Measurements from ENCODE around the gene INPPL1. TPM values are rescaled to one million over a fixed set of nuclear protein-coding genes. Genes with fewer than 3 reads are reported as not detected.
"Not testable (repeated sequence)": the region's sequence is repeated elsewhere in the genome, so short reads cannot be mapped to it uniquely, and the experiment has no call there.

Gene INPPL1
- total and polyA plus RNA-seq, 10 of the 15 experiments (the other 5 are each of a cell fraction or from before 2014, with no cell fraction given): 0.47 to 116 (median 43.4) TPM

DNA sequence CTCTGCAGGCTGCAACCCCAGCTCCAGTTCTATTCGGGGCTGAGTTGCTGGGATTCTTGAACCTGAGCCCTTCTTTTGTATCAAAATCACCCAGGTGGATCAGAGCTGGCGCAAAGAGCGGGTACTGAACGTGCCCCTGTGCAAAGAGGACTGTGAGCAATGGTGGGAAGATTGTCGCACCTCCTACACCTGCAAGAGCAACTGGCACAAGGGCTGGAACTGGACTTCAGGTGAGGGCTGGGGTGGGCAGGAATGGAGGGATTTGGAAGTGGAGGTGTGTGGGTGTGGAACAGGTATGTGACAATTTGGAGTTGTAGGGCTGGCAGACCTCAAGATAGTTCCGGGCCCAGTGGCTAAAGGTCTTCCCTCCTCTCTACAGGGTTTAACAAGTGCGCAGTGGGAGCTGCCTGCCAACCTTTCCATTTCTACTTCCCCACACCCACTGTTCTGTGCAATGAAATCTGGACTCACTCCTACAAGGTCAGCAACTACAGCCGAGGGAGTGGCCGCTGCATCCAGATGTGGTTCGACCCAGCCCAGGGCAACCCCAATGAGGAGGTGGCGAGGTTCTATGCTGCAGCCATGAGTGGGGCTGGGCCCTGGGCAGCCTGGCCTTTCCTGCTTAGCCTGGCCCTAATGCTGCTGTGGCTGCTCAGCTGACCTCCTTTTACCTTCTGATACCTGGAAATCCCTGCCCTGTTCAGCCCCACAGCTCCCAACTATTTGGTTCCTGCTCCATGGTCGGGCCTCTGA is 28.9 kb upstream of the INPPL1 start:
- no peak overlapping the region for H3K9ac ChIP-seq (ENCODE audit: control insufficient read depth, insufficient read depth, low read length)
- no peak for DNase-seq (ENCODE audit: low read depth, low spot score)
- TF ChIP-seq ETV6 (conservative IDR thresholded peaks at IDR 0.05 in 1 of 2, IDR thresholded peaks at IDR 0.05 in 1 of 2; ENCODE audit: borderline replicate concordance in 1 of 2, low read depth in 1 of 2) (no peak), EZH2 (IDR thresholded peaks at IDR 0.05; ENCODE audit: borderline replicate concordance, control insufficient read depth, low read depth, low read length) (no peak), FOS (IDR thresholded peaks at IDR 0.05; ENCODE audit: borderline replicate concordance, extremely low read depth, insufficient read length) (no peak), NFYB (IDR thresholded peaks at IDR 0.05; ENCODE audit: insufficient read depth, low read depth, low read length) (no peak), MYB (IDR thresholded peaks at IDR 0.05; ENCODE audit: borderline replicate concordance, low read depth, low read length) (no peak), KAT2A (conservative IDR thresholded peaks at IDR 0.05; ENCODE audit: control insufficient read depth, low read depth, low read length) (no peak), SRF (IDR thresholded peaks at IDR 0.05; ENCODE audit: low read depth in 2 of 2, low read length in 2 of 2) (no peak), KDM1A (IDR thresholded peaks at IDR 0.05; ENCODE audit: borderline replicate concordance) (no peak), EED (IDR thresholded peaks at IDR 0.05; ENCODE audit: low read depth) (no peak), USF1 (IDR thresholded peaks at IDR 0.05; ENCODE audit: borderline replicate concordance, extremely low read length, insufficient read depth, low read depth, low read length) (no peak), JUNB (IDR thresholded peaks at IDR 0.05) (no peak), CREM (IDR thresholded peaks at IDR 0.05; ENCODE audit: low read depth) (no peak)
- TF ChIP-seq, protein P1, sequence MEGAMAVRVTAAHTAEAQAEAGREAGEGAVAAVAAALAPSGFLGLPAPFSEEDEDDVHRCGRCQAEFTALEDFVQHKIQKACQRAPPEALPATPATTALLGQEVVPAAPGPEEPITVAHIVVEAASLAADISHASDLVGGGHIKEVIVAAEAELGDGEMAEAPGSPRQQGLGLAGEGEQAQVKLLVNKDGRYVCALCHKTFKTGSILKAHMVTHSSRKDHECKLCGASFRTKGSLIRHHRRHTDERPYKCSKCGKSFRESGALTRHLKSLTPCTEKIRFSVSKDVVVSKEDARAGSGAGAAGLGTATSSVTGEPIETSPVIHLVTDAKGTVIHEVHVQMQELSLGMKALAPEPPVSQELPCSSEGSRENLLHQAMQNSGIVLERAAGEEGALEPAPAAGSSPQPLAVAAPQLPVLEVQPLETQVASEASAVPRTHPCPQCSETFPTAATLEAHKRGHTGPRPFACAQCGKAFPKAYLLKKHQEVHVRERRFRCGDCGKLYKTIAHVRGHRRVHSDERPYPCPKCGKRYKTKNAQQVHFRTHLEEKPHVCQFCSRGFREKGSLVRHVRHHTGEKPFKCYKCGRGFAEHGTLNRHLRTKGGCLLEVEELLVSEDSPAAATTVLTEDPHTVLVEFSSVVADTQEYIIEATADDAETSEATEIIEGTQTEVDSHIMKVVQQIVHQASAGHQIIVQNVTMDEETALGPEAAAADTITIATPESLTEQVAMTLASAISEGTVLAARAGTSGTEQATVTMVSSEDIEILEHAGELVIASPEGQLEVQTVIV (IDR thresholded peaks at IDR 0.05; ENCODE audit: borderline replicate concordance, partially characterized antibody): no peak
- in situ Hi-C loops (cut with MboI): no loop called here
- no peaks in the 10 kb centered on the region for H3K9me3 ChIP-seq (replicated peaks; ENCODE audit: control insufficient read depth, insufficient read depth, low read length)
- ChIA-PET SMC1A (ENCODE audit: uncharacterized antibody, unreplicated experiment) (interaction anchor here (0.6 kb wide), 1 partner anchor 15 kb away, joined by 3 read pairs; no protein-coding TSS in a partner anchor), CTCF (interaction anchor here (0.5 to 0.9 kb wide), 5 partner anchors 15 to 51 kb away, joined by 3 to 4 read pairs (median 4); no protein-coding TSS in a partner anchor), POLR2A (interaction anchor here (0.6 kb wide), 1 partner anchor 37 kb away, joined by 6 read pairs; no protein-coding TSS in a partner anchor), RAD21 (ENCODE audit: unreplicated experiment) (no interaction called here)
- H3K79me2 ChIP-seq (ENCODE audit: control insufficient read depth, insufficient read depth, low read length): no peaks in the 10 kb centered on the region
- H3K27me3 ChIP-seq (replicated peaks in 1 of 2; ENCODE audit: control insufficient read depth in 2 of 2, insufficient read depth in 2 of 2, low read length in 1 of 2): no peaks in the 10 kb centered on the region
- no TSS peak for BruUV-seq (replicated peaks)
- no peak overlapping the region for H3K4me2 ChIP-seq (ENCODE audit: control insufficient read depth, insufficient read depth)
- no peak overlapping the region for H3K27ac ChIP-seq (ENCODE audit: control insufficient read depth, insufficient read depth)
- no peaks in the 10 kb centered on the region for H3K4me1 ChIP-seq (ENCODE audit: control insufficient read depth, insufficient read depth, low read length)
- intact Hi-C loops (cut with micrococcal nuclease; ENCODE audit: unreplicated experiment): no loop called here
- H3K4me3 ChIP-seq: no peak overlapping the region
- WGBS (ENCODE audit: insufficient coverage, insufficient replicate concordance, low lambda C conversion rate, missing lambda C conversion rate): 63% methylated on average over 12 of the region's 12 CpGs
- no peak for ATAC-seq
- H2AFZ ChIP-seq (ENCODE audit: control insufficient read depth, low read depth, low read length): no peak overlapping the region
- H3K36me3 ChIP-seq (ENCODE audit: control insufficient read depth in 2 of 2, insufficient read depth in 2 of 2, low read length in 1 of 2): no peaks in the 10 kb centered on the region
- no peaks in the 10 kb centered on the region for H4K20me1 ChIP-seq (ENCODE audit: control insufficient read depth, insufficient read depth)
- no peak for FAIRE-seq

GRCh38 chr11:72201445-72201844 is 23.1 kb upstream of the INPPL1 start:
- CTCF ChIA-PET; H3K4me1 ChIP-seq (ENCODE audit: control insufficient read depth, insufficient read depth, low read length); H3K79me2 ChIP-seq (ENCODE audit: control insufficient read depth, insufficient read depth, low read length); H3K4me3 ChIP-seq; POLR2A ChIA-PET; DNase-seq (ENCODE audit: low read depth, low spot score); ATAC-seq; SMC1A ChIA-PET (ENCODE audit: uncharacterized antibody, unreplicated experiment); H4K20me1 ChIP-seq (ENCODE audit: control insufficient read depth, insufficient read depth); in situ Hi-C loops (cut with MboI); H2AFZ ChIP-seq (ENCODE audit: control insufficient read depth, low read depth, low read length); H3K9ac ChIP-seq (ENCODE audit: control insufficient read depth, insufficient read depth, low read length); H3K27me3 ChIP-seq (replicated peaks in 1 of 2; ENCODE audit: control insufficient read depth in 2 of 2, insufficient read depth in 2 of 2, low read length in 1 of 2); BruUV-seq (replicated peaks); H3K36me3 ChIP-seq (ENCODE audit: control insufficient read depth in 2 of 2, insufficient read depth in 2 of 2, low read length in 1 of 2); H3K9me3 ChIP-seq (replicated peaks; ENCODE audit: control insufficient read depth, insufficient read depth, low read length); H3K27ac ChIP-seq (ENCODE audit: control insufficient read depth, insufficient read depth); H3K4me2 ChIP-seq (ENCODE audit: control insufficient read depth, insufficient read depth); RAD21 ChIA-PET (ENCODE audit: unreplicated experiment); intact Hi-C loops (cut with micrococcal nuclease; ENCODE audit: unreplicated experiment): not testable (repeated sequence)
- 94% methylated on average over 17 of the region's 43 CpGs for WGBS (ENCODE audit: insufficient coverage, insufficient replicate concordance, low lambda C conversion rate, missing lambda C conversion rate)
- peak; percentile 93 for FAIRE-seq
